IMR-90 (cell line): ENCODE measurements around the gene NFKBIB. TPM values are rescaled to one million over a fixed set of nuclear protein-coding genes. Genes with fewer than 3 reads are reported as not detected.

Experiments used
- BHLHE40 ChIP-seq: fragments of 150-350 bp; IDR thresholded peaks from 2 replicates; pipeline ENCODE4 v1.6.1; 2016; ENCODE audit warnings: mild to moderate bottlenecking, low read depth, low read length
- CEBPB ChIP-seq: IDR thresholded peaks from 2 replicates; pipeline ENCODE4 v1.6.1; 2012; ENCODE audit warnings: low read depth, low read length, improper control_type of control experiment
- NFE2L2 ChIP-seq: fragments of 150-350 bp; IDR thresholded peaks from 2 replicates; pipeline ENCODE4 v1.6.1; 2016; ENCODE audit warnings: low read depth, mild to moderate bottlenecking, low read length
- USF2 ChIP-seq: fragments of 150-350 bp; IDR thresholded peaks from 2 replicates; pipeline ENCODE4 v1.6.1; 2017; ENCODE audit warnings: mild to moderate bottlenecking, antibody characterized with exemption, low read length, low read depth
- polyA plus RNA-seq, 3 experiments: library from polyadenylated mRNA; depleted of rRNA; stranded (reverse); fragments of >200 nt; gene quantifications; 2 replicates each; pipeline ENCODE4 v1.2.3, GENCODE V29; 2012; ENCODE audit warnings: low replicate concordance in 1 of 3
- total RNA-seq: library from RNA; depleted of rRNA; stranded (reverse); fragments of >200 nt; gene quantifications from 2 replicates; pipeline ENCODE4 v1.2.3, GENCODE V29; 2012

Gene NFKBIB
- total and polyA plus RNA-seq, 2 of the 4 experiments (the other 2 are of a cell fraction), result 7.5 to 25.5 TPM

- TF ChIP-seq USF2 (no peak; the same call in 1 of the 2 replicates), NFE2L2 (no peak), BHLHE40 (peak; percentile 83), CEBPB (peak; percentile 77)
Observed at GRCh38 chr19:38899447-38900201, at the start of gene NFKBIB, which contains the start of gene SIRT2 (continued).
